ENCODE measurements around the gene GCFC2.

GCFC2 gene

GRCh38 chr2:75621228-75621627, 89.5 kb downstream of the GCFC2 start:
- no peak for DNase-seq

GRCh38 chr2:75619956-75620740, 90.6 kb downstream of the GCFC2 start:
- no peak for DNase-seq

- DNase-seq = no peak
Measured at GRCh38 chr2:75616933-75617332, 93.8 kb downstream of the GCFC2 start.

GRCh38 chr2:75616406-75616805, 94.3 kb downstream of the GCFC2 start:
- DNase-seq = no peak

- no peak for DNase-seq
Measured at GRCh38 chr2:75614162-75614651, 96.5 kb downstream of the GCFC2 start.

GRCh38 chr2:75612862-75613243, 97.9 kb downstream of the GCFC2 start:
- DNase-seq = no peak
